Measurements from ENCODE around the gene FUCA2.
A peak's percentile ranks its signal among the peaks of the same experiment; 100 is the strongest.
"Not testable (repeated sequence)": the region's sequence is repeated elsewhere in the genome, so short reads cannot be mapped to it uniquely, and the experiment has no call there.

The FUCA2 gene

GRCh38 chr6:143501851-143502250 is 9.7 kb downstream of the FUCA2 start:
- no peak for DNase-seq (ENCODE audit: low read depth in 3 of 3, low spot score in 1 of 3)

- no peak for DNase-seq (ENCODE audit: low read depth in 3 of 3, low spot score in 1 of 3)
Observed at GRCh38 chr6:143498428-143498827, 13.1 kb downstream of the FUCA2 start.

DNA sequence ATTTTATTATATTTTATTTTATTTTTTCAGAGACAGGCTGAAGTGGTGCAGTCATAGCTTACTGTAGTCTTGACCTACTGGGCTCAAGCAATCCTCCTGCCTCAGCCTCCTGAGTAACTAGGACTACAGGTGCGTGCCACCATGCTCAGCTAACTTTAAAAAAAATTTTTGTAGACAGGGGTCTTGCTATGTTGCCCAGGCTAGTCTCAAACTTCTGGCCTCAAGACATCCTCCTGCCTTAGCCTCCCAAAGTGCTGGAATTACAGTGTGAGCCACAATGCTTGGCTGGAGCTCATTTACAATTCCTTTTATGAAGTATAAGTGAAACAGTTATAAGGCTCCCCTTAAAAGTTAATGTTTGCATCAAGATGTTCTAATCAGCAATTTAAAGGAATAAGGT is 14.5 kb downstream of the FUCA2 start:
- DNase-seq (ENCODE audit: low read depth in 3 of 3, low spot score in 1 of 3) = no peak

GRCh38 chr6:143490775-143491174 is 20.7 kb downstream of the FUCA2 start:
- DNase-seq (ENCODE audit: low read depth in 3 of 3, low spot score in 1 of 3) = no peak

- no peak for DNase-seq (ENCODE audit: low read depth in 3 of 3, low spot score in 1 of 3)
Observed at GRCh38 chr6:143490244-143490643, 21.3 kb downstream of the FUCA2 start.

GRCh38 chr6:143486752-143487151 is 24.8 kb downstream of the FUCA2 start:
- no peak for DNase-seq (ENCODE audit: low read depth in 3 of 3, low spot score in 1 of 3)

- no peak for DNase-seq (ENCODE audit: low read depth in 3 of 3, low spot score in 1 of 3)
Observed at GRCh38 chr6:143485967-143486366, 25.6 kb downstream of the FUCA2 start.

GRCh38 chr6:143482593-143482992 is 28.9 kb downstream of the FUCA2 start:
- DNase-seq (ENCODE audit: low read depth in 3 of 3, low spot score in 1 of 3) = no peak

DNA sequence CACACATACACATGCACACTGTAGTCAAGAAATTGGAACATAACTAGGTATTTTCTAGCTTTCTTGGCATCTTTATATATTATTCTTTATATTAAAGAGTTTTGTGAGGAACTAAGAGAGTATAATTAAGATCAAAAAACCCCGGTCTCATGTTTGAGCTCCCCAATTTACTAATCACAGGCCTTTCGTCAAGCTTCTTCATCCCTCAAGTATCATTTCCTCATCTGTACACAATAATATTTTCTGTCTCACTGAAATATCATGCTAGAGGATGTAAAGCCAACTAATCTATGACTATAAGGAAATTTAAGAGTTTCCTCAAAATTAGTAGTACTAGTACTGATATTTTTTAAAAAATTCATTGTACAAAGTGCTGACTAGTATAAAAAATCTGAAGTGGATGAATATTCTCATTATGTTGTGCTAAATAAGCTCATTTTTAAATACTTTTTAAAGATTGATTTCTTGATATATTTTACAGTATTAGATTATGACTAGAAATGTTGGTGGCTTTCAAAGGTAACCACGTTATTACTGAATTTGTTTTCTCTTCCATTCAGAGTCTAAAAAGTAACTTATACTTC is 32.9 kb downstream of the FUCA2 start:
- no peak for DNase-seq (ENCODE audit: low read depth in 3 of 3, low spot score in 1 of 3)

DNA sequence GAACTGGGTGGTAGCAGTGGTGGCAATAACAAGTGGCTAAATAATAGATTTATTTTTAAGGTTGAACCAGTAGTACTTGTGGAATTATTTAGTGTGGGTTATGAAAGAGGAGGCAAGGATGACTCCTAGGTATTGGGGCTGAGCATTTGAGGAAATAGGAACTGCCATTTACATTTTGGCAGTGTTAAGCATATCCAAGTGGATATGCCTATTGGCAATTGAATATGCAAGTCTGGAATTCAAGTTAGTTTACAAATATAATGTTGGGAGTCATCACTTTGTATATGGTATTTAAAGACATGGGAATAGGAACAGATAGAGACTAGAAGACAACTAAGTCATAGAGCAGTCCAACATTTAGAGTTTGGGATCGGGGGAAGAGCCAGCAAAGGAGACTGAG is 35.0 kb downstream of the FUCA2 start:
- no peak for DNase-seq (ENCODE audit: low read depth in 3 of 3, low spot score in 1 of 3)

GRCh38 chr6:143471822-143472221 is 39.7 kb downstream of the FUCA2 start:
- no peak for DNase-seq (ENCODE audit: low read depth in 3 of 3, low spot score in 1 of 3)

- not testable (repeated sequence) for DNase-seq (ENCODE audit: low read depth in 3 of 3, low spot score in 1 of 3)
Observed at GRCh38 chr6:143468823-143469222, 42.7 kb downstream of the FUCA2 start.

DNA sequence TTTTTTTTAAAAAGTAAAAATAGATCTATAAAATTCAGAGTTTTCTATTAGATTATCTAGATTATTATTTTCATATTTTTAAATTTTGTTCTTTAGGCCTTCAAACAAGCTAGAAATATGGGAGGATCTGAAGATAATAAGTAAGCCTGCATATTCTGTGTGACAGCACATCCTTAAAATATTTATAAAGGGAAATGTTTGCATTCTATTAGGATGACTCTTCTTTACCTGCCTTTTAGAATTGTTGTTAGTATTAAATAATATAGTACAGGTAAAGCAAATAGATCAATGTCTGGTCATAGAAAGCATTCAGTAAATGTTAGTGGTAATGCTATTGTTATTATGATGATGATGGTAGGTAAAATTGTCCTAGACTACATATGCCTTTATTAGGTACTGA is 43.5 kb downstream of the FUCA2 start:
- no peak for DNase-seq (ENCODE audit: low read depth in 3 of 3, low spot score in 1 of 3)

GRCh38 chr6:143465546-143465945 is 46.0 kb downstream of the FUCA2 start:
- no peak for DNase-seq (ENCODE audit: low read depth in 3 of 3, low spot score in 1 of 3)

GRCh38 chr6:143457563-143458359 is 53.8 kb downstream of the FUCA2 start:
- DNase-seq (ENCODE audit: low read depth in 3 of 3, low spot score in 1 of 3) = no peak

DNA sequence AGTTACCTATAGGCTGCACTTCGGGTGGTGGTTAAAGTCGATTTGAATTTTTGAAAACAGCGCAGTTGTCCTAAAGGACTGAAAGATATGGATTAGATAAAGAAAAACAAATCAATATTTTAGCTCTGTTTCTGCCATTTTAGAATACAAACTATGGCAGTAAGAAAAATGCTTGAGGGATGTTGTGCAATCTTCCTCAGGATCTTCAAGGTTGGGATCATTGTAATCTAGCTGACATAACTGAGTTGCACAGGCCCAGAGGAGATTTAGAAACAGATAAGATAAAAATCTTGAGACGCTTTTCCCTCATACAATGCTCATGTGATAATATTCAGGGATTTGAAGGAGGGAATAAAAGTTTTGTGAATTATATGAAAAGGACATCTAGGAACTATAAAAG is 60.0 kb downstream of the FUCA2 start:
- DNase-seq (ENCODE audit: low read depth in 3 of 3, low spot score in 1 of 3) = no peak

DNA sequence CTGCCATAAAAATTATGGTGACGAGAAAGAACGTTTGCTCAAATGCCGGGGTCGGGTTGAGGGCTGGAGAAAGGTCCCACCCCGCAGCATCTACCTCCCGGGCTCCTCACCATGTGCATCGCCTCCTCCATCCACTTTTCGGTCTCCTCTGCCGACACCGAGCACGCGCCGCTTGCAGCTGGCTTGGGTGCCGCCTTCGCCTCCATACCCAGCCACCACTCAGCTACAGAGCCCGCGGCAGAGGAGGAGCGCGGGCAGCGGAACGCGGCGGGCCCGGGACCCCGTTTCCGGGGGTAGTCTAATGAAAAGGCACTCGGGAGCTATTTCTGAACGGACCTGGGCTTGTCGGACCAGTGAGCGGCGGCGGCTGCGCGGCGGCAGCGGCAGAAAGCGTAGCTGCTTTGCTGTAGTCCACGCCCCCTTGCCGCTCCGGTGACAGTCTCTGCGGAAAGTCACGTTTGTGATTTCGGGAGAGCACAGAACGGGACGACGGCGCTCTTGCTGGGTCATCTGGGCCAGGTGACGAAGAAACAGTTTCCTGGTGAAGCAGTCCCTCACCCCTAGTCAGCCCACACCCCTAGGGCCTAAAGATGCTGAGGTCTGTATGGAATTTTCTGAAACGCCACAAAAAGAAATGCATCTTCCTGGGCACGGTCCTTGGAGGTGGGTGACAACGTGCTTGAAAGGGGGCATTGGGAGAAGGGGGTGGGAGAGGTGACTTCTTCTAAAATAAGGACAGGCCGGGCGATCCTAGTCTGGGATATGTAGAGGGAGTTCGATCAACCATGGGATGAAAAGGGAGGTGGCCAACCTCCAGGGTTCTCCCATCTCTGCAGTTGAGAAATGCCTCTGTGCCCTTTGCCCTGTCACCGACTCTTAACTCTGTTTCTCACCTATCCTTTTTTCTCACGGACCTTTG is 60.8 kb downstream of the FUCA2 start, which contains the start of the genes ADAT2 and PEX3:
TSS of gene ADAT2 (minus strand) at position 243 of the 919 bp plus-strand sequence. CDS start at position 206, 37 bp downstream.
TSS of gene PEX3 (plus strand) at position 353 of the 919 bp plus-strand sequence. CDS start at position 591, 238 bp downstream.
- peak; percentile 81 to 88 (median 83) for DNase-seq (ENCODE audit: low read depth in 3 of 3, low spot score in 1 of 3)

DNA sequence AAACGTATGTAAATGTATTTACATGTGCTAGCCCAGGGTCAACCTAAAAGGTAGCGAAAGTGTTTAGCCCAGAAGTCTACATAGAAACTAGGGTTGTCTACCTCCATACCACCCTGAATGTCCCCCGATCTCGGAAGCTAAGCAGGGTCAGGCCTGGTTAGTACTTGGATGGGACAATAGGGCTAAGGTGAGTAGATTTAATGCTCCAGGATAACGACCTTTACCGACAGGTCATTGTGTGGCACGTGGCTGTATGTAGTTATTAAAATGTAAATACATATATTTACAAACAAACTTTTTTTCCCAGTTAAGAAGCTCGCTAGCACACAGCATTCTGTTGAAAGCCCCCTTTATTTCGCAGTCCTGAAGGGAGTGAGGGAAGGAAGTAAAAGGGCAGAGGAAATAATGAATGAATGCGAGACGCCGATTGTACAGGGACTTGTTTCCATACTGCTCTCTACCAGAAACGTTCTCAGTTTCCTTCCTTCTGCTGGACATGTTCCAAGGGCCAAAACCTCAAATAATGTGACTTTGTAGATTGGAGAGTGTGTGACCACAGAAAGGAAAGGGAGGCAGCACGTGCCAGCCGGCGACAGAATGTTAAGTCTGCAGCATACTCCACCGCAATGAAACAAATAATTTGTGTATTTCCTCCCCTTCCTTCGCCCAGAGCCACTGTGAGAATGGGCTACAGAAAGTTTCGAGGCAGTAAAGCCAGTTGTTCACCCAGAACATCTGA is 61.6 kb downstream of the FUCA2 start:
- DNase-seq (ENCODE audit: low read depth in 3 of 3, low spot score in 1 of 3) = peak in 2 of 3 donors; percentile 0 to 19

DNA sequence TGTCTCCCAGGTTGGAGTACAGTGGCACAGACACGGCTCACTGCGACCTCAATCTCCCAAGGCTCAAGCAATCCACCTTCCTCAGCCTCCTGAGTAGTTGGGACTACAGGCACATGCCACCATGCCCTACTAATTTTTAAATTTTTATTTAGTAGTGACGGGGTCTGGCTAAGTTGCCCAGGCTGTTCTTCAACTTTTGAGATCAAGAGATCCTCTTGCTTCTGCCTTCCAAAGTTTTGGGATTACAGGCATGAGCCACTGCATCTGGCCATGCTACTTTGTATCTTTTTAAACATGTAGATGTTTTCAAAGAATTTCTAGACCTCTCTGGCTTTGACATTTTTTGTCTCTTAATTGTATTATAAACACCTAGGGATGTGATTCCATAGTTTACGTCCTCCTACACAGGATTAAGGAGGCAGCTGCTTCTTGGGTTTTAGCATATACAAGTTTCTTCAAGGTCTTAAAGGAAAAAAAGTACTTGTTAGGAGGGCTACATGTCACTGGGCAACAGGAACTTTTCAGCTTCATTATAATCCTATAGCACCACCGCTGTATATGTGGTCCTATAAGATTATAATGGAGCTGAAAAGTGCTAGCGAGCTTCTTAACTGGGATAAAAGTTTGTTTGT is 62.3 kb downstream of the FUCA2 start:
- DNase-seq (ENCODE audit: low read depth in 3 of 3, low spot score in 1 of 3) = no peak

- not testable (repeated sequence) for DNase-seq (ENCODE audit: low read depth in 3 of 3, low spot score in 1 of 3)
Observed at GRCh38 chr6:143447865-143448264, 63.7 kb downstream of the FUCA2 start.
